B cell (primary cell): ENCODE results near the gene HPCA. TPM values are rescaled to one million over a fixed set of nuclear protein-coding genes. Genes with fewer than 3 reads are reported as not detected.

Experiments
- ATAC-seq: fragments of 200-7000 bp; cut with Tn5 transposase; one replicate; pipeline ENCODE4 v1.10.0; 2021; ENCODE audit warnings: low read depth, mild to moderate bottlenecking, moderate number of reproducible peaks, moderate library complexity
- CTCF ChIA-PET: fragments of 350-600 bp; sonication (Branson Sonifier 250); formaldehyde crosslinking; loops from one replicate; lab custom pipeline; 2021; ENCODE audit warnings: antibody characterized with exemption, inconsistent platforms; lab: Charles Lee
- POLR2A ChIA-PET: fragments of 350-600 bp; sonication (Branson Sonifier 250); formaldehyde crosslinking; loops from one replicate; lab custom pipeline; 2021; ENCODE audit warnings: antibody characterized with exemption; lab: Charles Lee
- DNase-seq: peaks from one replicate; pipeline ENCODE4 v3.0.0; 2013
- H2AFZ ChIP-seq: 2 replicates; pipeline ENCODE4 v1.6.1; 2012; ENCODE audit warnings: mild to moderate bottlenecking, low read depth, low read length; ENCODE audit not compliant: insufficient read depth, poor library complexity, severe bottlenecking
- H3K27ac ChIP-seq, 2 donors: 1 replicate in 1 of 2; 2 replicates in 1 of 2; pipeline ENCODE4 v1.5.1; 2012 to 2013; ENCODE audit warnings: low read length in 2 of 2, mild to moderate bottlenecking in 2 of 2, moderate library complexity in 1 of 2
- H3K27me3 ChIP-seq, 4 experiments: fragments of 200-600 bp in 1 of 4; sonication (generic) in 1 of 4; replicated peaks in 1 of 4; 1 replicate in 2 of 4; 2 replicates in 2 of 4; pipeline versions ENCODE4 v1.6.1 to v1.7.0; 2013 to 2016; ENCODE audit warnings: low read length in 3 of 4, mild to moderate bottlenecking in 2 of 4, mixed read lengths in 1 of 4, moderate library complexity in 1 of 4; ENCODE audit not compliant: insufficient read depth in 4 of 4, control insufficient read depth in 3 of 4; ENCODE audit errors: control extremely low read depth in 1 of 4
- H3K36me3 ChIP-seq, 2 experiments: replicated peaks in 1 of 2; 1 replicate in 1 of 2; 2 replicates in 1 of 2; pipeline versions ENCODE4 v1.6.1 to v1.7.1; 2013; ENCODE audit warnings: low read length in 1 of 2; ENCODE audit not compliant: insufficient read depth in 2 of 2, control insufficient read depth in 1 of 2; ENCODE audit errors: control extremely low read depth in 1 of 2, extremely low read depth in 1 of 2
- H3K4me1 ChIP-seq, 2 donors: fragments of 200-600 bp in 1 of 2; sonication (generic) in 1 of 2; 1 replicate in 1 of 2; 2 replicates in 1 of 2; pipeline versions ENCODE4 v1.5.1 to v1.6.1; 2013 to 2017; ENCODE audit warnings: low read length in 2 of 2; ENCODE audit not compliant: control insufficient read depth in 2 of 2, insufficient read depth in 2 of 2
- H3K4me2 ChIP-seq: replicated peaks from 2 replicates; pipeline ENCODE3; 2012; ENCODE audit warnings: mild to moderate bottlenecking, low read depth, low read length; ENCODE audit not compliant: poor library complexity, severe bottlenecking
- H3K4me3 ChIP-seq, 5 experiments: fragments of 200-600 bp in 1 of 5; sonication (generic) in 1 of 5; 1 replicate in 3 of 5; 2 replicates in 2 of 5; pipeline versions ENCODE4 v1.5.1 to v1.7.0; 2011 to 2016; ENCODE audit warnings: low read length in 4 of 5, mild to moderate bottlenecking in 4 of 5, low read depth in 2 of 5, control low read depth in 1 of 5, moderate library complexity in 1 of 5; ENCODE audit not compliant: insufficient read depth in 1 of 5; ENCODE audit errors: control extremely low read depth in 1 of 5, extremely low read depth in 1 of 5
- H3K79me2 ChIP-seq: fragments of 200-600 bp; sonication (generic); one replicate; pipeline ENCODE4 v1.6.0; 2016; ENCODE audit warnings: low read length; ENCODE audit not compliant: control insufficient read depth, insufficient read depth
- H3K9ac ChIP-seq: fragments of 200-600 bp; sonication (generic); 2 replicates; pipeline ENCODE4 v1.6.1; 2017; ENCODE audit warnings: mild to moderate bottlenecking, low read length, moderate library complexity
- H3K9me3 ChIP-seq, 3 donors: one replicate each; pipeline versions ENCODE4 v1.6.1 to v1.7.1; 2013; ENCODE audit warnings: low read length in 2 of 3; ENCODE audit not compliant: control insufficient read depth in 2 of 3, insufficient read depth in 1 of 3; ENCODE audit errors: control extremely low read depth in 1 of 3
- H4K20me1 ChIP-seq: 2 replicates; pipeline ENCODE4 v1.6.0; 2012; ENCODE audit warnings: mild to moderate bottlenecking, low read length; ENCODE audit not compliant: insufficient read depth, control insufficient read depth, poor library complexity, severe bottlenecking
- H3K27ac Mint-ChIP-seq: one replicate; pipeline ENCODE4 v1.8.0; 2021; ENCODE audit warnings: mixed read lengths
- H3K27me3 Mint-ChIP-seq: one replicate; pipeline ENCODE4 v1.8.0; 2021; ENCODE audit warnings: mixed read lengths
- H3K4me1 Mint-ChIP-seq: one replicate; pipeline ENCODE4 v1.8.0; 2021; ENCODE audit warnings: mixed read lengths
- H3K4me3 Mint-ChIP-seq: one replicate; pipeline ENCODE4 v1.8.0; 2021; ENCODE audit warnings: mixed read lengths
- H3K9me3 Mint-ChIP-seq: one replicate; pipeline ENCODE4 v1.8.0; 2022; ENCODE audit warnings: mixed read lengths; ENCODE audit not compliant: insufficient read depth
- CTCF ChIP-seq: fragments of 200-600 bp; IDR thresholded peaks from one replicate; pipeline ENCODE4 v1.8.0; 2022; ENCODE audit warnings: antibody characterized with exemption, mild to moderate bottlenecking
- EZH2 ChIP-seq: IDR thresholded peaks from 2 replicates; pipeline ENCODE4 v1.6.1; 2012; ENCODE audit warnings: borderline replicate concordance, low read depth, mild to moderate bottlenecking, moderate library complexity, low read length; ENCODE audit not compliant: insufficient read depth, poor library complexity, severe bottlenecking
- WGBS: methylation state at CpG from one replicate; pipeline ENCODE4 v1.1.5; 2013; ENCODE audit warnings: missing lambda C conversion rate; ENCODE audit not compliant: insufficient coverage; 5-methylcytosine and 5-hydroxymethylcytosine counted together
- intact Hi-C: fragments of 100-400 bp; cut with micrococcal nuclease; formaldehyde crosslinking; loops from one replicate; pipeline ENCODE4 v1.10.0; 2022
- polyA plus RNA-seq: library from polyadenylated mRNA; depleted of rRNA; stranded (reverse); fragments of >200 nt; gene quantifications from 2 replicates; pipeline ENCODE4 v1.2.3, GENCODE V29; 2012
- total RNA-seq, 2 donors: library from RNA; stranded (reverse); fragments of 120-200 nt in 1 of 2; gene quantifications; 1 replicate in 1 of 2; 2 replicates in 1 of 2; pipeline versions ENCODE4 v1.2.3 to v1.2.4, GENCODE V29; 2013 to 2022

Gene HPCA
- total and polyA plus RNA-seq, 2 donors (not counting 1 experiment from before 2014, with no cell fraction given), result 0.06 TPM; not detected in 1

- intact Hi-C loops, result no loop called here
- 89% methylated on average over 1 of the region's 2 CpGs for WGBS
- Histone ChIP-seq H3K9me3 (no peaks in the 10 kb centered on the region), H3K27me3 (no peaks in the 10 kb centered on the region), H3K79me2 (no peaks in the 10 kb centered on the region), H3K4me1 (no peaks in the 10 kb centered on the region), H2AFZ (no peak overlapping the region), H3K4me3 (no peak overlapping the region), H3K9ac (no peak overlapping the region), H3K4me2 (no peak overlapping the region), H3K36me3 (peaks cover 15 to 59% of the 10 kb centered on the region in 2 experiments), H4K20me1 (no peaks in the 10 kb centered on the region), H3K27ac (no peak overlapping the region)
- H3K9me3 Mint-ChIP-seq, result no peaks in the 10 kb centered on the region
- CTCF ChIA-PET, result interaction anchor here (0.6 to 2.3 kb wide), 3 partner anchors 12 to 459 kb away, joined by 3 to 8 read pairs (median 4); no protein-coding TSS in a partner anchor
- H3K27me3 Mint-ChIP-seq, result no peaks in the 10 kb centered on the region
- H3K4me3 Mint-ChIP-seq, result no peak overlapping the region
- no peak for DNase-seq
- ATAC-seq, result no peak
- H3K4me1 Mint-ChIP-seq, result no peaks in the 10 kb centered on the region
- POLR2A ChIA-PET, result no interaction called here
- no peak overlapping the region for H3K27ac Mint-ChIP-seq
- TF ChIP-seq CTCF, result no peak
- TF ChIP-seq EZH2, result no peak
Measured at GRCh38 chr1:32859915-32860314, 26.4 kb upstream of the HPCA start.

- TF ChIP-seq EZH2 (no peak), CTCF (no peak)
- no peak overlapping the region for H3K9ac ChIP-seq
- no peaks in the 10 kb centered on the region for H3K27me3 ChIP-seq
- DNase-seq (no peak), ATAC-seq (no peak)
- Mint-ChIP-seq H3K27me3 (no peaks in the 10 kb centered on the region), H3K4me3 (no peak overlapping the region), H3K27ac (no peak overlapping the region), H3K9me3 (no peaks in the 10 kb centered on the region), H3K4me1 (no peaks in the 10 kb centered on the region)
- no peak overlapping the region for H3K4me3 ChIP-seq
- ChIA-PET CTCF (interaction anchor here (0.5 to 2.3 kb wide), 2 partner anchors 12 to 193 kb away, joined by 4 to 8 read pairs; no protein-coding TSS in a partner anchor), POLR2A (no interaction called here)
- H4K20me1 ChIP-seq, result no peaks in the 10 kb centered on the region
- H3K4me2 ChIP-seq, result no peak overlapping the region
- H3K36me3 ChIP-seq, result peaks cover 15 to 53% of the 10 kb centered on the region in 2 experiments
- H3K9me3 ChIP-seq, result no peaks in the 10 kb centered on the region
- H3K27ac ChIP-seq, result no peak overlapping the region
- no peak overlapping the region for H2AFZ ChIP-seq
- intact Hi-C loops, result no loop called here
- H3K4me1 ChIP-seq, result no peaks in the 10 kb centered on the region
- H3K79me2 ChIP-seq, result no peaks in the 10 kb centered on the region
Measured at GRCh38 chr1:32860566-32860965, 25.7 kb upstream of the HPCA start.
